ENCODE measurements around the gene IFRD2.

GRCh38 chr3:50279255-50280016 is 12.8 kb downstream of the IFRD2 start:
- TF ChIP-seq ZNF3 (CRISPR knock-in tag; IDR thresholded peaks at IDR 0.05) (no peak), POLR2A (IDR thresholded peaks at IDR 0.05; ENCODE audit: insufficient read depth in 1 of 2, low read depth in 2 of 2, low read length in 2 of 2) (no peak; a peak in 1 of 4 replicates), ZNF44 (CRISPR knock-in tag; IDR thresholded peaks at IDR 0.05) (no peak), POLR2AphosphoS5 (IDR thresholded peaks at IDR 0.05; ENCODE audit: low read depth, low read length) (no peak; the same call in 1 of the 2 replicates), RXRB (CRISPR knock-in tag; IDR thresholded peaks at IDR 0.05; ENCODE audit: borderline replicate concordance) (no peak)

Data from HepG2 (cell line).